HEK293 (cell line): Measurements from ENCODE around the gene GPR62.

Source experiments
- EGR2 ChIP-seq: fragments of 450-650 bp; formaldehyde crosslinking; IDR thresholded peaks from 2 replicates; pipeline ENCODE4 v1.5.1; 2016; ENCODE audit warnings: low read depth, missing biosample characterization, missing genetic modification characterization
- FEZF1 ChIP-seq: fragments of 450-650 bp; formaldehyde crosslinking; IDR thresholded peaks from 2 replicates; pipeline ENCODE4 v1.5.1; 2016; ENCODE audit warnings: missing biosample characterization, missing genetic modification characterization
- IKZF3 ChIP-seq: fragments of 450-650 bp; IDR thresholded peaks from 2 replicates; pipeline ENCODE4 v1.5.0; 2018; ENCODE audit warnings: missing biosample characterization, mild to moderate bottlenecking, missing genetic modification characterization, moderate library complexity
- KLF1 ChIP-seq: fragments of 450-650 bp; formaldehyde crosslinking; IDR thresholded peaks from 2 replicates; pipeline ENCODE4 v1.5.1; 2016; ENCODE audit warnings: missing biosample characterization, missing genetic modification characterization
- KLF10 ChIP-seq: fragments of 450-650 bp; IDR thresholded peaks from 2 replicates; pipeline ENCODE4 v1.5.1; 2018; ENCODE audit warnings: missing biosample characterization, mild to moderate bottlenecking, missing genetic modification characterization
- KLF9 ChIP-seq: fragments of 450-650 bp; formaldehyde crosslinking; IDR thresholded peaks from 2 replicates; pipeline ENCODE4 v1.5.1; 2016; ENCODE audit warnings: missing biosample characterization, missing genetic modification characterization, low read depth
- OVOL3 ChIP-seq: fragments of 450-650 bp; formaldehyde crosslinking; IDR thresholded peaks from 2 replicates; pipeline ENCODE4 v1.5.1; 2016; ENCODE audit warnings: missing biosample characterization, missing genetic modification characterization
- REPIN1 ChIP-seq: fragments of 450-650 bp; formaldehyde crosslinking; IDR thresholded peaks from 2 replicates; pipeline ENCODE4 v1.5.1; 2017; ENCODE audit warnings: missing biosample characterization, missing genetic modification characterization, low read depth
- SP2 ChIP-seq: fragments of 450-650 bp; formaldehyde crosslinking; IDR thresholded peaks from 2 replicates; pipeline ENCODE4 v1.5.1; 2016; ENCODE audit warnings: missing biosample characterization, missing genetic modification characterization
- SP3 ChIP-seq: fragments of 450-650 bp; formaldehyde crosslinking; IDR thresholded peaks from 2 replicates; pipeline ENCODE4 v1.5.1; 2016; ENCODE audit warnings: missing biosample characterization, missing genetic modification characterization
- ZBTB20 ChIP-seq: fragments of 450-650 bp; formaldehyde crosslinking; IDR thresholded peaks from 2 replicates; pipeline ENCODE4 v1.5.1; 2016; ENCODE audit warnings: missing biosample characterization, missing genetic modification characterization
- ZFHX2 ChIP-seq: fragments of 450-650 bp; formaldehyde crosslinking; conservative IDR thresholded peaks from 2 replicates; pipeline ENCODE4 v1.5.1; 2016; ENCODE audit warnings: missing biosample characterization, missing genetic modification characterization
- ZIC2 ChIP-seq: fragments of 450-650 bp; formaldehyde crosslinking; IDR thresholded peaks from 2 replicates; pipeline ENCODE4 v1.5.1; 2016; ENCODE audit warnings: missing biosample characterization, missing genetic modification characterization
- ZNF140 ChIP-seq: fragments of 450-650 bp; formaldehyde crosslinking; IDR thresholded peaks from 2 replicates; pipeline ENCODE4 v1.5.1; 2016; ENCODE audit warnings: missing biosample characterization, missing genetic modification characterization
- ZNF155 ChIP-seq: fragments of 450-650 bp; formaldehyde crosslinking; IDR thresholded peaks from 2 replicates; pipeline ENCODE4 v1.5.1; 2016; ENCODE audit warnings: missing biosample characterization, missing genetic modification characterization
- ZNF248 ChIP-seq: fragments of 450-650 bp; formaldehyde crosslinking; IDR thresholded peaks from 2 replicates; pipeline ENCODE4 v1.5.1; 2017; ENCODE audit warnings: missing biosample characterization, missing genetic modification characterization
- ZNF366 ChIP-seq: fragments of 450-650 bp; formaldehyde crosslinking; conservative IDR thresholded peaks from 2 replicates; pipeline ENCODE4 v1.5.1; 2016; ENCODE audit warnings: missing biosample characterization, missing genetic modification characterization
- ZNF473 ChIP-seq: fragments of 450-650 bp; formaldehyde crosslinking; IDR thresholded peaks from 2 replicates; pipeline ENCODE4 v1.5.1; 2017; ENCODE audit warnings: missing biosample characterization, missing genetic modification characterization
- ZNF510 ChIP-seq: fragments of 450-650 bp; formaldehyde crosslinking; IDR thresholded peaks from 2 replicates; pipeline ENCODE4 v1.5.1; 2018; ENCODE audit warnings: mild to moderate bottlenecking, missing genetic modification characterization, missing biosample characterization; ENCODE audit not compliant: insufficient replicate concordance
- ZNF658 ChIP-seq: fragments of 450-650 bp; formaldehyde crosslinking; IDR thresholded peaks from 2 replicates; pipeline ENCODE4; 2016; ENCODE audit warnings: missing biosample characterization, missing genetic modification characterization
- ZNF660 ChIP-seq: fragments of 450-650 bp; IDR thresholded peaks from 2 replicates; pipeline ENCODE4 v1.5.1; 2018; ENCODE audit warnings: missing biosample characterization, mild to moderate bottlenecking, missing genetic modification characterization
- ZNF776 ChIP-seq: fragments of 450-650 bp; formaldehyde crosslinking; IDR thresholded peaks from 2 replicates; pipeline ENCODE4 v1.5.0; 2017; ENCODE audit warnings: missing biosample characterization, missing genetic modification characterization, borderline replicate concordance
- ZNF777 ChIP-seq: fragments of 450-650 bp; formaldehyde crosslinking; IDR thresholded peaks from 2 replicates; pipeline ENCODE4 v1.5.1; 2017; ENCODE audit warnings: missing biosample characterization, missing genetic modification characterization, borderline replicate concordance
- ZSCAN30 ChIP-seq: fragments of 450-650 bp; IDR thresholded peaks from 2 replicates; pipeline ENCODE4 v1.5.1; 2018; ENCODE audit warnings: missing biosample characterization, mild to moderate bottlenecking, missing genetic modification characterization, moderate library complexity
- ZXDB ChIP-seq: fragments of 450-650 bp; formaldehyde crosslinking; IDR thresholded peaks from 2 replicates; pipeline ENCODE4 v1.5.1; 2016; ENCODE audit warnings: missing biosample characterization, missing genetic modification characterization
- TF ChIP-seq, protein P1 (sequence below): IDR thresholded peaks from 2 replicates; pipeline ENCODE4 v1.6.1; 2011; ENCODE audit warnings: mild to moderate bottlenecking, low read depth, low read length, borderline replicate concordance
- TF ChIP-seq, protein P2 (sequence below): fragments of 450-650 bp; formaldehyde crosslinking; IDR thresholded peaks from 2 replicates; pipeline ENCODE4 v1.5.1; 2016; ENCODE audit warnings: missing biosample characterization, missing genetic modification characterization
- TF ChIP-seq, protein P3 (sequence below): fragments of 450-650 bp; formaldehyde crosslinking; IDR thresholded peaks from 2 replicates; pipeline ENCODE4 v1.5.1; 2016; ENCODE audit warnings: missing biosample characterization, missing genetic modification characterization
- TF ChIP-seq, protein P4 (sequence below): fragments of 450-650 bp; formaldehyde crosslinking; IDR thresholded peaks from 2 replicates; pipeline ENCODE4 v1.5.1; 2016; ENCODE audit warnings: missing biosample characterization, missing genetic modification characterization, low read depth
- TF ChIP-seq, protein P5 (sequence below): fragments of 450-650 bp; formaldehyde crosslinking; IDR thresholded peaks from 2 replicates; pipeline ENCODE4 v1.5.1; 2017; ENCODE audit warnings: missing biosample characterization, missing genetic modification characterization
- TF ChIP-seq, protein P6 (sequence below): fragments of 450-650 bp; formaldehyde crosslinking; optimal IDR thresholded peaks from 2 replicates; pipeline ENCODE3; 2016; ENCODE audit warnings: missing biosample characterization, mild to moderate bottlenecking, missing genetic modification characterization

Gene GPR62

DNA sequence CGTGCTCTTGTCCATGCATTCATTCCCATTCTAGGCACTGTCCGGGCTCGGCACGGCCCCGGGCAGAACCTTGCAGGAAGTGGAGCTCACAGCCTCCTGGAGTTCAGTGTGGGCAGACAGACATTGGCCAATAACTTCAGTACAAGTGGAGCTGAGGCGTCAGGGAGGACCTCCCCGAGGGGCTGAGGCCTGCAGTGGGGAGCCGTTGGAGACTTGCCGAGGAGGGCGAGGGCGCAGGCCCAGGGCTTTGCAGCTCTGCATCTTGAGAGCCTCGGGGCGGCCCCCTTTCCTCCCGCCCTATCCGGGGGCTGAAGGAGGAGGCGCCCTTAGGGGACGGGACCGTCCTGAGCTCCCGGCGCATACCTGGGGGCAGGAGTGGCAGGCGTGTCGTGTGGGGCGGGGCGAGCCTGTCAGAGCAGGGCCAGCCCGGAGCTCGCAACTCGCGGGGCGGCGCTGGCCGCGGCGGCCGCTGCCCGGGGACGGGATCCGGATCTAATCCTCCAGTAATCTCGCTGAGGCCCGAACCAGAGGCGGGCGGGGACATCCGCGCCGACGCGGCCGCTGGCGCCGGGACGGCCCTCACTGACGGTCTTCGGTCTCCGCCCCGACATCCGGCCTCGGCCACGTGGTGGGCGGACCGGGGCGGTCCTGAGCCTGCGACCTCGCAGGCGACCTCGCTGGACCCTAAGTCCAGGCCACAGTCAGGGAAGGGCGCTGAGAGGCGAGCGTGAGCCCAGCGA lies 27.8 kb downstream of the GPR62 start, which contains the start of gene ACY1 (continued):
- TF ChIP-seq, protein P1, sequence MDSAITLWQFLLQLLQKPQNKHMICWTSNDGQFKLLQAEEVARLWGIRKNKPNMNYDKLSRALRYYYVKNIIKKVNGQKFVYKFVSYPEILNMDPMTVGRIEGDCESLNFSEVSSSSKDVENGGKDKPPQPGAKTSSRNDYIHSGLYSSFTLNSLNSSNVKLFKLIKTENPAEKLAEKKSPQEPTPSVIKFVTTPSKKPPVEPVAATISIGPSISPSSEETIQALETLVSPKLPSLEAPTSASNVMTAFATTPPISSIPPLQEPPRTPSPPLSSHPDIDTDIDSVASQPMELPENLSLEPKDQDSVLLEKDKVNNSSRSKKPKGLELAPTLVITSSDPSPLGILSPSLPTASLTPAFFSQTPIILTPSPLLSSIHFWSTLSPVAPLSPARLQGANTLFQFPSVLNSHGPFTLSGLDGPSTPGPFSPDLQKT = no peak
- TF ChIP-seq, protein P2, sequence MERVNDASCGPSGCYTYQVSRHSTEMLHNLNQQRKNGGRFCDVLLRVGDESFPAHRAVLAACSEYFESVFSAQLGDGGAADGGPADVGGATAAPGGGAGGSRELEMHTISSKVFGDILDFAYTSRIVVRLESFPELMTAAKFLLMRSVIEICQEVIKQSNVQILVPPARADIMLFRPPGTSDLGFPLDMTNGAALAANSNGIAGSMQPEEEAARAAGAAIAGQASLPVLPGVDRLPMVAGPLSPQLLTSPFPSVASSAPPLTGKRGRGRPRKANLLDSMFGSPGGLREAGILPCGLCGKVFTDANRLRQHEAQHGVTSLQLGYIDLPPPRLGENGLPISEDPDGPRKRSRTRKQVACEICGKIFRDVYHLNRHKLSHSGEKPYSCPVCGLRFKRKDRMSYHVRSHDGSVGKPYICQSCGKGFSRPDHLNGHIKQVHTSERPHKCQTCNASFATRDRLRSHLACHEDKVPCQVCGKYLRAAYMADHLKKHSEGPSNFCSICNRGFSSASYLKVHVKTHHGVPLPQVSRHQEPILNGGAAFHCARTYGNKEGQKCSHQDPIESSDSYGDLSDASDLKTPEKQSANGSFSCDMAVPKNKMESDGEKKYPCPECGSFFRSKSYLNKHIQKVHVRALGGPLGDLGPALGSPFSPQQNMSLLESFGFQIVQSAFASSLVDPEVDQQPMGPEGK = peak; percentile 62
- TF ChIP-seq REPIN1 (tag by site-specific recombination) (no peak), ZBTB20 (tag by site-specific recombination) (peak; percentile 93), EGR2 (peak; percentile 29), ZNF658 (tag by site-specific recombination) (no peak), ZNF777 (tag by site-specific recombination) (peak; percentile 82), OVOL3 (tag by site-specific recombination) (no peak), ZNF248 (tag by site-specific recombination) (no peak), ZNF140 (tag by site-specific recombination) (no peak), ZIC2 (tag by site-specific recombination) (peak; percentile 40; the same call in 1 of the 2 replicates), ZNF366 (tag by site-specific recombination) (0 out of 2 replicates have a peak, but pooled peaks have one; percentile 11), ZFHX2 (tag by site-specific recombination) (peak; percentile 36), KLF10 (tag by site-specific recombination) (0 out of 2 replicates have a peak, but pooled peaks have one; percentile 23), ZXDB (tag by site-specific recombination) (no peak), SP2 (tag by site-specific recombination) (peak; percentile 85), ZNF510 (tag by site-specific recombination) (no peak), KLF1 (peak; percentile 60), FEZF1 (tag by site-specific recombination) (no peak), ZNF155 (tag by site-specific recombination) (no peak), ZNF473 (tag by site-specific recombination) (no peak), ZSCAN30 (tag by site-specific recombination) (peak; percentile 74), SP3 (tag by site-specific recombination) (peak; percentile 85), KLF9 (peak; percentile 44; the same call in 1 of the 2 replicates), ZNF776 (tag by site-specific recombination) (no peak), IKZF3 (tag by site-specific recombination) (no peak), ZNF660 (tag by site-specific recombination) (peak; percentile 82)
- TF ChIP-seq, protein P3, sequence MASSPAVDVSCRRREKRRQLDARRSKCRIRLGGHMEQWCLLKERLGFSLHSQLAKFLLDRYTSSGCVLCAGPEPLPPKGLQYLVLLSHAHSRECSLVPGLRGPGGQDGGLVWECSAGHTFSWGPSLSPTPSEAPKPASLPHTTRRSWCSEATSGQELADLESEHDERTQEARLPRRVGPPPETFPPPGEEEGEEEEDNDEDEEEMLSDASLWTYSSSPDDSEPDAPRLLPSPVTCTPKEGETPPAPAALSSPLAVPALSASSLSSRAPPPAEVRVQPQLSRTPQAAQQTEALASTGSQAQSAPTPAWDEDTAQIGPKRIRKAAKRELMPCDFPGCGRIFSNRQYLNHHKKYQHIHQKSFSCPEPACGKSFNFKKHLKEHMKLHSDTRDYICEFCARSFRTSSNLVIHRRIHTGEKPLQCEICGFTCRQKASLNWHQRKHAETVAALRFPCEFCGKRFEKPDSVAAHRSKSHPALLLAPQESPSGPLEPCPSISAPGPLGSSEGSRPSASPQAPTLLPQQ = 0 out of 2 replicates have a peak, but pooled peaks have one; percentile 24
- TF ChIP-seq, protein P4, sequence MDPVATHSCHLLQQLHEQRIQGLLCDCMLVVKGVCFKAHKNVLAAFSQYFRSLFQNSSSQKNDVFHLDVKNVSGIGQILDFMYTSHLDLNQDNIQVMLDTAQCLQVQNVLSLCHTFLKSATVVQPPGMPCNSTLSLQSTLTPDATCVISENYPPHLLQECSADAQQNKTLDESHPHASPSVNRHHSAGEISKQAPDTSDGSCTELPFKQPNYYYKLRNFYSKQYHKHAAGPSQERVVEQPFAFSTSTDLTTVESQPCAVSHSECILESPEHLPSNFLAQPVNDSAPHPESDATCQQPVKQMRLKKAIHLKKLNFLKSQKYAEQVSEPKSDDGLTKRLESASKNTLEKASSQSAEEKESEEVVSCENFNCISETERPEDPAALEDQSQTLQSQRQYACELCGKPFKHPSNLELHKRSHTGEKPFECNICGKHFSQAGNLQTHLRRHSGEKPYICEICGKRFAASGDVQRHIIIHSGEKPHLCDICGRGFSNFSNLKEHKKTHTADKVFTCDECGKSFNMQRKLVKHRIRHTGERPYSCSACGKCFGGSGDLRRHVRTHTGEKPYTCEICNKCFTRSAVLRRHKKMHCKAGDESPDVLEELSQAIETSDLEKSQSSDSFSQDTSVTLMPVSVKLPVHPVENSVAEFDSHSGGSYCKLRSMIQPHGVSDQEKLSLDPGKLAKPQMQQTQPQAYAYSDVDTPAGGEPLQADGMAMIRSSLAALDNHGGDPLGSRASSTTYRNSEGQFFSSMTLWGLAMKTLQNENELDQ (tag by site-specific recombination) = no peak
- TF ChIP-seq, protein P5, sequence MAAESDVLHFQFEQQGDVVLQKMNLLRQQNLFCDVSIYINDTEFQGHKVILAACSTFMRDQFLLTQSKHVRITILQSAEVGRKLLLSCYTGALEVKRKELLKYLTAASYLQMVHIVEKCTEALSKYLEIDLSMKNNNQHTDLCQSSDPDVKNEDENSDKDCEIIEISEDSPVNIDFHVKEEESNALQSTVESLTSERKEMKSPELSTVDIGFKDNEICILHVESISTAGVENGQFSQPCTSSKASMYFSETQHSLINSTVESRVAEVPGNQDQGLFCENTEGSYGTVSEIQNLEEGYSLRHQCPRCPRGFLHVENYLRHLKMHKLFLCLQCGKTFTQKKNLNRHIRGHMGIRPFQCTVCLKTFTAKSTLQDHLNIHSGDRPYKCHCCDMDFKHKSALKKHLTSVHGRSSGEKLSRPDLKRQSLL (tag by site-specific recombination) = no peak
- TF ChIP-seq, protein P6, sequence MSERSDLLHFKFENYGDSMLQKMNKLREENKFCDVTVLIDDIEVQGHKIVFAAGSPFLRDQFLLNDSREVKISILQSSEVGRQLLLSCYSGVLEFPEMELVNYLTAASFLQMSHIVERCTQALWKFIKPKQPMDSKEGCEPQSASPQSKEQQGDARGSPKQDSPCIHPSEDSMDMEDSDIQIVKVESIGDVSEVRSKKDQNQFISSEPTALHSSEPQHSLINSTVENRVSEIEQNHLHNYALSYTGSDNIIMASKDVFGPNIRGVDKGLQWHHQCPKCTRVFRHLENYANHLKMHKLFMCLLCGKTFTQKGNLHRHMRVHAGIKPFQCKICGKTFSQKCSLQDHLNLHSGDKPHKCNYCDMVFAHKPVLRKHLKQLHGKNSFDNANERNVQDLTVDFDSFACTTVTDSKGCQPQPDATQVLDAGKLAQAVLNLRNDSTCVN = peak; percentile 78
